ENCODE data around the gene BRD4. TPM values are rescaled to one million over a fixed set of nuclear protein-coding genes. Genes with fewer than 3 reads are reported as not detected.

Gene BRD4
- total RNA-seq, 1 donor from 2014 or later = 153 TPM

- H3K27ac Mint-ChIP-seq = no peak overlapping the region
- peaks cover 14% of the 10 kb centered on the region for H3K36me3 Mint-ChIP-seq
These were observed 88.1 kb downstream of the BRD4 start for GRCh38 chr19:15244106-15244803.

GRCh38 chr19:15243236-15243957 lies 88.9 kb downstream of the BRD4 start:
- DNase-seq (ENCODE audit: low spot score in 2 of 2, unreplicated experiment in 2 of 2) = no peak
- Mint-ChIP-seq H3K4me3 (no peak overlapping the region), H3K9me3 (no peaks in the 10 kb centered on the region), H3K4me1 (peaks cover 2% of the 10 kb centered on the region), H3K27me3 (ENCODE audit: low read depth) (no peaks in the 10 kb centered on the region), H3K27ac (no peak overlapping the region), H3K36me3 (peaks cover 17% of the 10 kb centered on the region)
- TF ChIP-seq CTCF (IDR thresholded peaks at IDR 0.05; ENCODE audit: unreplicated experiment) = no peak

More at GRCh38 chr19:15244106-15244803, 88.1 kb downstream of the BRD4 start:
- H3K4me1 Mint-ChIP-seq = peaks cover 9% of the 10 kb centered on the region
- H3K4me3 Mint-ChIP-seq = no peak overlapping the region
- H3K27me3 Mint-ChIP-seq (ENCODE audit: low read depth) = no peaks in the 10 kb centered on the region
- DNase-seq (ENCODE audit: low spot score in 2 of 2, unreplicated experiment in 2 of 2) = no peak
- H3K9me3 Mint-ChIP-seq = no peaks in the 10 kb centered on the region
- no peak for TF ChIP-seq CTCF (IDR thresholded peaks at IDR 0.05; ENCODE audit: unreplicated experiment)

GRCh38 chr19:15241259-15241910 lies 91.0 kb downstream of the BRD4 start:
- Mint-ChIP-seq H3K4me1 (no peaks in the 10 kb centered on the region), H3K9me3 (no peaks in the 10 kb centered on the region), H3K27me3 (ENCODE audit: low read depth) (no peaks in the 10 kb centered on the region), H3K4me3 (no peak overlapping the region), H3K36me3 (peaks cover 19% of the 10 kb centered on the region), H3K27ac (no peak overlapping the region)
- no peak for TF ChIP-seq CTCF (IDR thresholded peaks at IDR 0.05; ENCODE audit: unreplicated experiment)
- DNase-seq (ENCODE audit: low spot score in 2 of 2, unreplicated experiment in 2 of 2) = no peak

- H3K4me1 Mint-ChIP-seq = no peaks in the 10 kb centered on the region
- H3K4me3 Mint-ChIP-seq = no peak overlapping the region
- H3K9me3 Mint-ChIP-seq = no peaks in the 10 kb centered on the region
- DNase-seq (ENCODE audit: low spot score in 2 of 2, unreplicated experiment in 2 of 2) = no peak
- H3K27me3 Mint-ChIP-seq (ENCODE audit: low read depth) = no peaks in the 10 kb centered on the region
- H3K27ac Mint-ChIP-seq = no peak overlapping the region
- TF ChIP-seq CTCF (IDR thresholded peaks at IDR 0.05; ENCODE audit: unreplicated experiment) = no peak
- H3K36me3 Mint-ChIP-seq = peaks cover 19% of the 10 kb centered on the region
These were observed 91.8 kb downstream of the BRD4 start for GRCh38 chr19:15240515-15240914.

- Mint-ChIP-seq H3K4me1 (peaks cover 2% of the 10 kb centered on the region), H3K36me3 (peaks cover 18% of the 10 kb centered on the region), H3K4me3 (no peak overlapping the region), H3K9me3 (no peaks in the 10 kb centered on the region), H3K27ac (no peak overlapping the region), H3K27me3 (ENCODE audit: low read depth) (peaks cover 1% of the 10 kb centered on the region)
- TF ChIP-seq CTCF (IDR thresholded peaks at IDR 0.05; ENCODE audit: unreplicated experiment) = no peak
- no peak for DNase-seq (ENCODE audit: low spot score in 2 of 2, unreplicated experiment in 2 of 2)
These were observed 92.9 kb downstream of the BRD4 start for GRCh38 chr19:15239337-15239949.
